Left lung (tissue), 10 donors: ENCODE results near the gene C21orf91. TPM values are rescaled to one million over a fixed set of nuclear protein-coding genes. Genes with fewer than 3 reads are reported as not detected.
A peak's percentile ranks its signal among the peaks of the same experiment; 100 is the strongest.
"Not testable (repeated sequence)": the region's sequence is repeated elsewhere in the genome, so short reads cannot be mapped to it uniquely, and the experiment has no call there.

Experiments
- ATAC-seq: fragments of 200-7000 bp; cut with Tn5 transposase; one replicate; pipeline ENCODE4 v1.9.1; 2020; ENCODE audit warnings: moderate library complexity
- DNase-seq, 4 donors: peaks; one replicate each; pipeline ENCODE4 v3.0.0-alpha.2; 2013 to 2020
- H3K27ac ChIP-seq, 2 donors: fragments of 200-600 bp; sonication (generic) in 1 of 2; one replicate each; pipeline versions ENCODE4 v1.5.0 to v1.8.0; 2020 to 2021
- H3K27me3 ChIP-seq, 2 donors: fragments of 200-600 bp; sonication (generic) in 1 of 2; one replicate each; pipeline versions ENCODE4 v1.5.0 to v1.8.0; 2020 to 2021
- H3K36me3 ChIP-seq, 2 donors: fragments of 200-600 bp; sonication (generic) in 1 of 2; one replicate each; pipeline versions ENCODE4 v1.5.0 to v1.8.0; 2020 to 2021
- H3K4me1 ChIP-seq, 2 donors: fragments of 200-600 bp; one replicate each; pipeline ENCODE4 v1.8.0; 2021
- H3K4me3 ChIP-seq, 2 donors: fragments of 200-600 bp; sonication (generic) in 1 of 2; one replicate each; pipeline versions ENCODE4 v1.5.0 to v1.8.0; 2020 to 2021; ENCODE audit warnings: mild to moderate bottlenecking in 1 of 2
- H3K9me3 ChIP-seq, 2 donors: fragments of 200-600 bp; sonication (generic) in 1 of 2; one replicate each; pipeline versions ENCODE4 v1.5.0 to v1.8.0; 2020 to 2021
- intact Hi-C, 2 donors: fragments of 100-400 bp; cut with DNase I; formaldehyde crosslinking; loops; one replicate each; pipeline versions ENCODE4 v1.11.2 to v1.14.2; 2022
- polyA plus RNA-seq, 6 donors: library from polyadenylated mRNA; unstranded; fragments of 120-200 nt; gene quantifications; one replicate each; pipeline ENCODE4 v1.2.1, GENCODE V29; 2013; ENCODE audit not compliant: insufficient read length in 6 of 6
- total RNA-seq, 2 donors: library from RNA; stranded (reverse); fragmentation: NEBNext Ultra II Directional; extraction: Animal tissue kit (Norgen Biotek cat#: 25700); gene quantifications; one replicate each; pipeline ENCODE4 v1.2.1, GENCODE V29; 2021
- TF ChIP-seq, protein P1 (sequence below), 2 donors: fragments of 200-600 bp; sonication (generic) in 1 of 2; IDR thresholded peaks; one replicate each; pipeline versions ENCODE4 v1.5.0 to v1.8.0; 2021; ENCODE audit warnings: antibody characterized with exemption in 2 of 2
- donor health status: DM: no; HTN: yes; CAD: no.
- donor health status: DM: no; HTN: no; CAD: no.

The C21orf91 gene
- total and polyA plus RNA-seq, 8 donors: 10.8 to 24.1 (median 20.5) TPM

DNA sequence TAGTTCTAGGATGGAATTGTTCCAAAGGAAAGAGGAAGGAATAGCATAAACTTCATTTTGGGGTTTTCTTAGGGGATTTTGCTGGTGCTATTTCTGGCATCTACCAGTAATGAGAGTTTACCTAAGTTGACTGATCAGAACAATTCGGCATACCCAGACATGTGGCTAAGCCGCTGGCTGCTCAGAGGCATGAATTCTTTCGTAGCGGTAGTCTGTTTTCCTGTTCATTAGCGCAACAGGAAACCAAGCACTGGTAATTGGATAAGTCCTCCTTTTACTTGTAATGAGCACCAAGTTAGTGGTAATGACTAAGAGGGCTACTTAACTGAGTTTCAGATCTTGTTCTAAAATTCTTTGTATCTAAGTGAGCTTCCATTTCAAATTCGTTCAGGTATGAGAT is 38.6 kb downstream of the C21orf91 start:
- DNase-seq (no peak), ATAC-seq (no peak)
- Histone ChIP-seq H3K27ac (peak overlapping the region in 1 of 2 donors; percentile 72), H3K4me1 (peaks cover 0 to 68% of the 10 kb centered on the region in 2 donors), H3K36me3 (peaks cover 0 to 8% of the 10 kb centered on the region in 2 donors), H3K9me3 (no peaks in the 10 kb centered on the region), H3K27me3 (no peaks in the 10 kb centered on the region), H3K4me3 (no peak overlapping the region)
- TF ChIP-seq, protein P1, sequence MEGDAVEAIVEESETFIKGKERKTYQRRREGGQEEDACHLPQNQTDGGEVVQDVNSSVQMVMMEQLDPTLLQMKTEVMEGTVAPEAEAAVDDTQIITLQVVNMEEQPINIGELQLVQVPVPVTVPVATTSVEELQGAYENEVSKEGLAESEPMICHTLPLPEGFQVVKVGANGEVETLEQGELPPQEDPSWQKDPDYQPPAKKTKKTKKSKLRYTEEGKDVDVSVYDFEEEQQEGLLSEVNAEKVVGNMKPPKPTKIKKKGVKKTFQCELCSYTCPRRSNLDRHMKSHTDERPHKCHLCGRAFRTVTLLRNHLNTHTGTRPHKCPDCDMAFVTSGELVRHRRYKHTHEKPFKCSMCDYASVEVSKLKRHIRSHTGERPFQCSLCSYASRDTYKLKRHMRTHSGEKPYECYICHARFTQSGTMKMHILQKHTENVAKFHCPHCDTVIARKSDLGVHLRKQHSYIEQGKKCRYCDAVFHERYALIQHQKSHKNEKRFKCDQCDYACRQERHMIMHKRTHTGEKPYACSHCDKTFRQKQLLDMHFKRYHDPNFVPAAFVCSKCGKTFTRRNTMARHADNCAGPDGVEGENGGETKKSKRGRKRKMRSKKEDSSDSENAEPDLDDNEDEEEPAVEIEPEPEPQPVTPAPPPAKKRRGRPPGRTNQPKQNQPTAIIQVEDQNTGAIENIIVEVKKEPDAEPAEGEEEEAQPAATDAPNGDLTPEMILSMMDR (IDR thresholded peaks at IDR 0.05): no peak
- intact Hi-C loops: no loop called here

DNA sequence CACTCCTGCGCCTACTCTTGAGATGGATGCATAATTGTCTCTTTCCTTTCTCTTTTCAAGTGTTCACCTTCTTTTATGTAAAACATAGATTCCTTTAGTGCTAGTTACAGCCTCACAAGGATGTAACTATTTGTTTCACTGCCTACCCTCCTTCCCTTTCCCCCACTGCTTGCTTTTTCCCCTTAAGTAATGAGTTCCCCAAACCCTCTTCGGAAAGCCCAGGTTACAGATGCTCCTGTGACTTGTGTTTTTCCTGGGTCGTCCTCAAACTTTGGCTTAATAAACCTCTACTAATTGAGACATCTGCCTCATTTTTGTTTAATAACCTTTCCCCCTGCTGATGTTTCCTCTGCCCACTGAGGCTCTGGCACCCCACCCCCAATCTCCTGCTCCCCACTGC is 39.2 kb downstream of the C21orf91 start:
- no peaks in the 10 kb centered on the region for H3K9me3 ChIP-seq
- TF ChIP-seq, protein P1 (IDR thresholded peaks at IDR 0.05): no peak
- ATAC-seq (no peak), DNase-seq (no peak)
- H3K4me1 ChIP-seq: peaks cover 0 to 64% of the 10 kb centered on the region in 2 donors
- peak overlapping the region in 1 of 2 donors; percentile 72 for H3K27ac ChIP-seq
- intact Hi-C loops: no loop called here
- H3K27me3 ChIP-seq: no peaks in the 10 kb centered on the region
- no peak overlapping the region for H3K4me3 ChIP-seq
- peaks cover 0 to 4% of the 10 kb centered on the region in 2 donors for H3K36me3 ChIP-seq

DNA sequence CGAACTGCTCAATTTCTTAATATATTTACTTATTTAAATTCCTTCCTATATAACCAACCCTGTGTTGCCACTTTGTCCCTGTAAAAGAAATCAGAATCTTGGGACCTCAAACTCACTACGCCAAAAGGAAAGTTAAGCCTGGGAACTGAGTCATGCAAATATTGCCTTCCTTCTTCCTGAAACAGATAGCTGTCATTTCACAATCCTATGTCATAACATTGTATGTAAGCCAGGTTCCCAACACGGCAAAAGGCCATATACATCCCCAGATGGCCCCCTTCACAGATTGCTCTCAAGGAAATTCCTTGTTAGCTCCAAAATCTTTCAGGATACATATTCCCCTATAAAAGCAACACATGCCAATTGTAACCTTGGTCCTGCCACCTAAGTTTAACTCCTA is 39.7 kb downstream of the C21orf91 start:
- Histone ChIP-seq H3K27ac (peak overlapping the region in 1 of 2 donors; percentile 72), H3K9me3 (no peaks in the 10 kb centered on the region), H3K27me3 (no peaks in the 10 kb centered on the region), H3K36me3 (no peaks in the 10 kb centered on the region), H3K4me1 (peaks cover 0 to 59% of the 10 kb centered on the region in 2 donors), H3K4me3 (no peak overlapping the region)
- TF ChIP-seq, protein P1 (IDR thresholded peaks at IDR 0.05): no peak
- DNase-seq (no peak), ATAC-seq (no peak)
- intact Hi-C loops: no loop called here

DNA sequence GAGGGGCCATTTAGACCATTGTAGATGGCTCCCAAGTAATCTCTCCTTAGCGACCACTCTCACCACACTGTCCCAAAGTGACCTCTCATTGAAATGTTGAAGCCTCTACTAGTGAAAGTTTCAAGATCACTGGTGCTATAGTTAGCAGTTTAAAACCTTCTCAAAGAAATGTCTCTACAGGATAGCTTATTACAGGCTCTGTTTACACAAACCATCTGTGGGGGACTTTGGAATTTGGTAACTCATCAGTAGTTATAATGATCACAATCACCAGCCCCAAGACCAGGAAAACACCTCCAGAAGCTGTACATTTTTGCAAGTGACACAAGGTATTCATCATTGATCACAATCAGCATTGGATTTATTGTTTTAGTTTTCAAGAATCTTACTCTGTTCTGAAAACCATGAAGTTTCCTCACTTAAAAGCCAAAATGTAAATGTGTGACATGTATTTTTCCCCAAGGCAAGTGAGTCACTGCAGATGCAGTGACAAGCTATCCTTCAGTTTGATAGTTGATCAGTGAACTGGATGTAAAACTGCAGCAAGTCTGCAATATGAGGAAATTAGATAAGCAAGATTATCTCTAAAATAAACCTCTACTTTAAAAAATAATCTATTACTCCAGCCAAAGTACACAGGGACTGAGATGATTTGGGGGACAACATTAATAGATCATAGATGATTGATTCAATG is 41.9 kb downstream of the C21orf91 start:
- H3K27ac ChIP-seq: no peak overlapping the region
- no peak for DNase-seq
- no peaks in the 10 kb centered on the region for H3K27me3 ChIP-seq
- no peaks in the 10 kb centered on the region for H3K36me3 ChIP-seq
- intact Hi-C loops: no loop called here
- no peak overlapping the region for H3K4me3 ChIP-seq
- peaks cover 0 to 44% of the 10 kb centered on the region in 2 donors for H3K4me1 ChIP-seq
- no peak for ATAC-seq
- H3K9me3 ChIP-seq: peaks cover 0 to 8% of the 10 kb centered on the region in 2 donors
- TF ChIP-seq, protein P1 (IDR thresholded peaks at IDR 0.05): no peak

DNA sequence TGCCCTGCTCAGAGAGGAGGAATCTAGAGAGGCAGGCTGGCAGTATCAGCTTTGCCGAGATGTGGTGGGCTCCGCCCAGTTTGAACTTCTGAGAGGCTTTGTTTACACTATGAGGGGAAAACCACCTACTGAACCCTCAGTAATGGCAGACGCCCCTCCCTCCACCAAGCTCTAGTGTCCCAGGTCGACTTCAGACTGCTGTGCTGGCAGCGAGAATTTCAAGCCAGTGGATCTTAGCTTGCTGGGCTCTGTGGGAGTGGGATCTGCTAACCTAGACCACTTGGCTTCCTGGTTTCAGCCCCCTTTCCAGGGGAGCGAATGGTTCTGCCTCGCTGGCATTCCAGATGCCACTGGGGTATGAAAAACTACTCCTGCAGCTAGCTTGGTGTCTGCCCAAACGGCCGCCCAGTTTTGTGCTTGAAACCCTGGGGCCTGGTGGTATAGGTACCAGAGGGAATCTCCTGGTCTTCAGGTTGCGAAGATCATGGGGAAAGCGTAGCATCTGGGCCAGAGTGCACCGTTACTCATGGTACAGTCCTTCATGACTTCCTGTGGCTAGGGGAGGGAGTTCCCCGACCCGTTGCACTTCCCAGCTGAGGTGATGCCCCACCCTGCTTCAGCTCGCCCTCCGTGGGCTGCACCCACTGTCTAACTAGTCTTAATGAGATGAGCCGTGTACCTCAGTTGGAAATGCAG is 43.6 kb downstream of the C21orf91 start:
- peak in 2 of 4 donors; percentile 34 to 46 for DNase-seq
- TF ChIP-seq, protein P1 (IDR thresholded peaks at IDR 0.05): no peak
- no peak overlapping the region for H3K4me3 ChIP-seq

DNA sequence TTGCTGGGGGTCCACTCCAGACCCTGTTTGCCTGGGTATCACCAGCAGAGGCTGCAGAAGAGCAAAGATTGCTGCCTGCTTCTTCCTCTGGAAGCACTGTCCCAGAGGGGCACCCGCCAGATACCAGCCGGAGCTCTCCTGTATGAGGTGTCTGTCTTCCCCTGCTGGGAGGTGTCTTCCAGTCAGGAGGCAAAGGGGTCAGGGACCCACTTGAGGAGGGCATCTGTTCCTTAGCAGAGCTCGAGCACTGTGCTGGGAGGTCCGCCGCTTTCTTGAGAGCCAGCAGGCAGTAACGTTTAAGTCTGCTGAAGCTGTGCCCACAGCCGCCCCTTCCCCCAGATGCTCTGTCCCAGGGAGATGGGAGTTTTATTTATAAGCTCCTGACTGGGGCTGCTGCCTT is 44.1 kb downstream of the C21orf91 start:
- intact Hi-C loops, DNase-seq, H3K27ac ChIP-seq, ATAC-seq, H3K27me3 ChIP-seq, H3K36me3 ChIP-seq, H3K4me3 ChIP-seq: not testable (repeated sequence)
- Histone ChIP-seq H3K4me1 (peaks cover 0 to 25% of the 10 kb centered on the region in 2 donors), H3K9me3 (peaks cover 0 to 18% of the 10 kb centered on the region in 2 donors)

More for the DNA sequence above, 43.6 kb downstream of the C21orf91 start:
- Histone ChIP-seq H3K36me3 (no peaks in the 10 kb centered on the region), H3K27ac (no peak overlapping the region), H3K27me3 (no peaks in the 10 kb centered on the region), H3K9me3 (peaks cover 0 to 18% of the 10 kb centered on the region in 2 donors), H3K4me1 (peaks cover 0 to 30% of the 10 kb centered on the region in 2 donors)
- no peak for ATAC-seq
- intact Hi-C loops: no loop called here
